ENCODE measurements around the gene GPATCH4.

GRCh38 chr1:156559086-156559796 is 42.0 kb downstream of the GPATCH4 start:
- TF ChIP-seq FOXP2 (optimal IDR thresholded peaks at IDR 0.05; ENCODE audit: borderline replicate concordance, extremely low read depth, extremely low read length, insufficient read depth) = no peak
- TF ChIP-seq SIN3A (IDR thresholded peaks at IDR 0.05; ENCODE audit: borderline replicate concordance, insufficient read depth, low read length) = no peak
- TF ChIP-seq REST (IDR thresholded peaks at IDR 0.05; ENCODE audit: insufficient read depth in 1 of 2, low read depth in 2 of 2, low read length in 2 of 2) = no peak
- no peak for TF ChIP-seq TAF1 (IDR thresholded peaks at IDR 0.05; ENCODE audit: borderline replicate concordance, insufficient read depth, low read length)
- no peak for TF ChIP-seq POLR2AphosphoS5 (IDR thresholded peaks at IDR 0.05; ENCODE audit: low read depth, low read length)
